ENCODE data around the gene STRN.
"Not testable (repeated sequence)": the region's sequence is repeated elsewhere in the genome, so short reads cannot be mapped to it uniquely, and the experiment has no call there.

DNA sequence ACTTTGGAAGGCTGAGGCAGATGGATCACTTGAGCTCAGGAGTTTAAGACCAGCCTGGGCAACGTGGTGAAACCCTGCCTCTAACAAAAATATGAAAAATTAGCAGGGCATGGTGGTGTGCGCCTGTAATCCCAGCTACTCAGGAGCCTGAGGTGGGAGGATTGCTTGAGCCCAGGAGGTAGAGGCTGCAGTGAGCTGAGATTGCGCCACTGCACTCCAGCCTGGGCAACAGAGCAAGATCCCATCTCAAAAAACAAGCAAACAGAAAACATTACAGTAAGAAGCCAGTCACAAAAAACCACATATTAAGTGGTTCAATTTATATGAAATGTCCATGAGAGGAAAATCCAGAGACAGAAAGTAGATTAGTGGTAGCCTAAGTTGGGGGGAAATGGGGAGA, 12.7 kb upstream of the STRN start:
- not testable (repeated sequence) for TF ChIP-seq EZH2phosphoT487 (IDR thresholded peaks at IDR 0.05; ENCODE audit: low read depth); CTCF (IDR thresholded peaks at IDR 0.05; ENCODE audit: low read depth, low read length)
